HG03139 (cell line): ENCODE measurements around the gene AP2A2.

ENCODE experiments used
- ATAC-seq: cut with Tn5 transposase; IDR thresholded peaks from one replicate; pipeline ENCODE4 v1.9.1; 2021; ENCODE audit not compliant: unreplicated experiment

Gene AP2A2

DNA sequence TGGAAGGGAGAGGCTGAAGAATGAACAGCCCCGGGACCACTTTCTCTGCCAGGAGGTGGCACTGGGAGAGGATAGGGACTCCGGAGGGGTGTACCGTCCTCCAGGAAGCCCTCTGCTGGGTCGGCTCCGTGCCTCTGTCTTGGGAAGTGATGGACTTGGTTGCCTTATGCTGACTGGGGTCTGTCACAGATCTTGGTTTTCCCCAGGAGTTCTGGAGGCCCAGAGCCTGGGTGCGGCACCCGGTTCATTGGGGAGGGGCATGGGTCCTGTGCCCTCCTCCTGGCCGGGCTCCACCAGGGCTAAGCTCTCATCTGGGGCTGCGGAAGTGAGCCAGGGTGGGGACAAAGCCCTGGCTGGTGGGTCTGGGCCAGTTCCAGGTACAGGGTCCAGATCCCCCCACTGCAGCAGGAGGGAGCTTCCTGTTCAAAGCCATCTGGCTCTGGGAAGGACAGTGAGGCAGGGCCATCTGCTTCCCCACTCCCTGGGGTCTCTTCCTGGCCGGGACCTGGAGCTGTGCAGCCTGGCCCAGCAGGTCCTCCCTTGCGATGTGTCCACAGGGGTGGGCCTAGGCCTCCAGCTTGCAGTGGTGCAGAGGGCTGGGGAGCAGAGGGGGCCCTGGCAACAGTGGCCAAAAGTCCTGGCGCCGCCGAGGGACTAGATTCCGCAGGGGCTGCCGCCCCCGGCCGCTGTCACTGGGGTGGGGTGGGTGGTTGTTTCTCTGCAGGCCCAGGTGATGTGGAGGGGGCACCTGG lies 1.1 kb upstream of the AP2A2 start:
- ATAC-seq, result no peak

DNA sequence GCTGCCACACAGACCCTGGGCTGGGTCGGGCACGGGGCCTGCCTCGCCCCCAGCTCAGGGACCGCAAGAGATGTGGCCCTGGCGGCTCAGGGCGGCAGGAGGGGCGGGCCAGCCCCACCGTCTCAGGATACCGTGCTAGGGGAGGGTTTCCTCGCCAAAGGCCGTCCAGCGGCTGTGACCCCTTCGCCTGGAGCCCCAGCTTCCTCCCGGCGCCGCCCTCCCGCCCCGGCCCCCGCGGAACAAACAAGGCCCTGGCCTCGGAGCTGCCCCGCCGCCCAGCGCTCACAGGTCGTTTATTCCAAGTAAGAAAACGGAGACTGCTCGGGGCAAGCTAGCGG lies 543 bp upstream of the AP2A2 start:
- ATAC-seq, result no peak

DNA sequence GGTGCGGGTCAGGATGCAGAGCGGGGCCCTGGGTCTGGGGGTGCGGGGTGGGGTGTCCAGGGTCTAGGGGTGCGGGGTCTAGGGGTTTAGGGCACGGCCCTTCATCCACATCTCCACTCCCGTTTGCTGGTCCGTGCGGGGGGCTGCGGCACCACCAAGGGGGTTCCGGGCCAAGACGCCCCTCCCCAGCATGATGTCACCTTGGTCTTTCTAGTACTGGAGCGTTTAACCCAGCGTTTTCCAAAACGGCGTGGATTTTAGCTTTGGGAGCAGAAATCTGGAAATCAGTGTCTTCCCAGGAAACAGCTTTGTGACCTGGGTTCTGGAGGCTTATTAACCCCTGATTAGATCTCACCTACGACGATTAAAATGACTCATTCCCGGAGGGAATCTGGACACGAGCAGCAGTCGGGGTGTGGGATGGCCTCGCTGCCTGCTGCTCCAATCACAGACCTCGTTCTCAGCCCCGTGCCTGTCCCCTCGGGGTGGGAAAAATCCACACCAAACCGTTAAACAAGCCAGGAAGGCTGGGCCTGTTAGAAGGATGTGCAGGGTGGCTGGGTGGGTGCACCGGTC lies 759 bp downstream of the AP2A2 start:
- no peak for ATAC-seq

DNA sequence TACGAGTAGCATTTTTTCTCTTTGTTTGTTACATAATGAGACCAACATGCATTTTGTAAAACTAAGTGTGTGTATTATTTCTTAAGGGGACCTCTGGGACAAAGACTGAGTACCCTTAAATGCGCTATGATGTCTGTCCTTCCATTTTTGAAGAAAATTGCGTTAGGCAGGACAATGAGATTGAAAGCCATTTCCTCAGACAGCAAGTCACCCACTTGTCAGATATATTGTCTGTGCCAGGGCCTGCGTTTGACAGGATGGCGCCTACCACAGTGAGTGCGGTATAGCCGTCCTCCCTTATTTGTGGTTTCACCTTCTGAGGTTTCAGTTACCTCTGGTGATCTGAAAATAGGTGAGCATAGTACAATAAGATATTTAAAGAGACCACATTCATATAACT lies 2.2 kb downstream of the AP2A2 start:
- ATAC-seq, result no peak

DNA sequence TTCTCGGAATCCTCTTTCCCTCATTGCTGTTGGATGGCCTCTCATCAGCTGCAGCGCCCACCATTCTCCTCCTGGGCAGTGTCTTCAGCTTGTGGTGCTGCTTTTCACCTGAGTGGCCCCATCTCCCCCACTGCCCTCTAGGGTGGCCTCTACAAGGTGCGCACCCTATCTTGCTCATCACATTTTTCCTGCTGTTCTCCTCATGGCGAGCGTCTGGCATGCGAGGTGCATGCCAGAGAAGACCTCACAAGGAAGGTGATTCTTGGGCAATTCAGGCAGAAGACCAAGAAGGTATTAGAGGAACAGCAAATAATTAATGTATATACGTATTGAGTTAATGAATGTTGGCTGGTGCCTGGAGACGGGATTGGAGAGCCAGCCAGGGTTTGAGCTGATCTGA lies 3.1 kb downstream of the AP2A2 start:
- no peak for ATAC-seq

DNA sequence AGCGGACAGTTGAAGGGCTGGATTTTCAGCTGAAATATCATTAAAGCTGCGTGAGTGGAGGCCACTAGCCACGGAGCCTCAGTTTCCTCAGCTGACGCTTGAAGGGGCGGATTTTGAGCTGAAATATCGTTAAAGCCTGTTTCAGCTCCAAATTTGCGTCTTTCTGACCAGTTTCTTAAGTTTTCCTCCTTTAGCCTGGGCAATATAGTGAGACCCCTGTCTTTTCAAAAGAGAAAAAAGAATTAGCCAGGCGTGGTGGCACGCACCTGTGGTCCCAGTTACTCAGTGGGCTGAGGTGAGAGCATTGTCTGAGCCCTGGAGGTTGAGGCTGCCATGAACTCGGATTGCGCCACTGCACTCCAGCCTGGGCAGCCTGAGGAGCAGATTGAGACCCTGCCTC lies 3.7 kb downstream of the AP2A2 start:
- no peak for ATAC-seq

DNA sequence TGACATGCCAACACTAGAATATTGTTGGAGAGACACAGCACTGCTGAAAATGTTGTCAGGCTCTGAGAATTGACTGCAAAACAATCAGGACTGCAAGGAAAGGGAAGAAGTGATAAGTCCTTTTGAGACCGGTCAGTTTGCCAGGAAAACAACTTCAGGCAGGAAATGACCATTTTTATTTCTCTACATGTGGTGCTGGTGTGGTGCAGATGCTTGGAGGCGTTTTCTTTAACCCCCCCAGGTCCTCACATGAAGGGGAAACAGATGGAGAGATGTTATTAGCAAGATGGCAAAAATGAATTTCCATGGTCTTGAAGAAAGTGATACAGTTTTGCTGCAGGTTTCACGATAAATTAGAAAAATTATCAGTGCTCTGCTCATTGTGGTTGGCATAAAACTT lies 5.7 kb downstream of the AP2A2 start:
- ATAC-seq, result no peak

DNA sequence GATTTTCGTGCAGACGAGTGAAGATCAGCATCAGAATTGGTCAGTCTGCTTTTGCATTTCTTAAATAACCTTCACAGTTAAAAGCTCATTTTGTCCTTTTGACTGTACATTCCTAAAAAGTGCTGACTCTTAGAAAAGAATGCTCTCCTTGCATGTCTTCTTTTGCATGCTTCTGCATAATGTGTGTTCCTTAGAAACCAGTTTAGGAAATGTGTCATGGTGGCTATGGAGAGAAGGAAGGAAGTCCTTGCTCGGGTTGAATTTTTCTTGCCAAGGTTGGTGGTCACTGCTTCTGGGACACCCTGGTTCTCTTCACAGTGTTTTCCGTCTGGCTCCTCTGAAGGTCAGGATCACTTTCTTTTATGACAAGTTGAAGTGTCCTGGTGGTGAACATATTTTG lies 6.8 kb downstream of the AP2A2 start:
- no peak for ATAC-seq

DNA sequence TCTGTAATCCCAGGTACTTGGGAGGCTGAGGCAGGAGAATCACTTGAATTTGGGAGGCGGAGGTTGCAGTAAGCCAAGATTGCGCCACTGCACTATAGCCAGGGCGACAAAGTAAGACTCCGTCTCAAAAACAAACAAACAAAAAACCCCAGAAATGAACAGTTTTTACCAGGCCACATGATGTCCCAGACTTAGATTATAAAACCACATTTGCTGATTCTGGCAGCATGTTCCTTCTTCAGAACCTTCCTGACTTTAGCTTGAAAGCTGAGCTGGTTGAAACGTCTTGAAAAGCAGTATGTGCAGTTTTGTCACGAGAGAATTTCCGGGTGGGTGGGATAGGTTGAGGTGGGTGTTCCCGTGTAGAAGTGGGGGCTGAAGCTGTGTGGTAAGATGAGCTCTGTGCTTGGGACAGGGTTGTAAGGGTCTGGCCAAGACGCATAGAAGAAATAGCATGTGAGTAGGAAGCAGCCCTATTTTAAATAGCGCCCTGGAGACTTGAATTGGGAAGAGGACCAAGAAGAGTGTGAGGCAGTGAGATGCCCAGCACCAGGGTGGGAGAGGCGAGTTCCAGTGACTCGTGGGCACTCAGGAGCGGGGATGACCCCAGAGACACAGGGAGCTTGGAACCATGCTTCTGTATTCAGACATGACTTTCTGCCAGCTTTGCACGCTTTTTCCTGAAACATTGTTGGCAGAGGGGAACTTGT lies 7.6 kb downstream of the AP2A2 start:
- no peak for ATAC-seq

DNA sequence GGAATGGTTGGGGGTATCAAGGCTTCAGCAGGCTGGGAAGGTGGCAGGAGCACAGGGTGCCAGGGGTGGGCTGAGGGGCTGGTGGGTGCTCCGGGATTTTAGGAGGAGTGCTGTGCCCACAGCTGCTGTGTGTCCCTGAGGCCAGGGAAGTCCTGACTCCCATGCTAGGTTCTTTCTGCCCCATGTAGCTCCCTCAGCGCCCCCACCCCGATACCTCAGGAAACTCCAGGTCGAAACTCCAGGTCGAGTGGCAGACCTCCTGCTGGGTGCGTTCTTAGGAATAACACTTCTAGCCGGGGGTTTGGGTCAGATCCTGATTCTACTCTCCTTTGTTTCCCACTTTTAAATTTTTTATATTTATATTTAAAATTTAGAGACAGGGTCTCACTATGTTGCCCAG lies 8.3 kb downstream of the AP2A2 start:
- no peak for ATAC-seq

DNA sequence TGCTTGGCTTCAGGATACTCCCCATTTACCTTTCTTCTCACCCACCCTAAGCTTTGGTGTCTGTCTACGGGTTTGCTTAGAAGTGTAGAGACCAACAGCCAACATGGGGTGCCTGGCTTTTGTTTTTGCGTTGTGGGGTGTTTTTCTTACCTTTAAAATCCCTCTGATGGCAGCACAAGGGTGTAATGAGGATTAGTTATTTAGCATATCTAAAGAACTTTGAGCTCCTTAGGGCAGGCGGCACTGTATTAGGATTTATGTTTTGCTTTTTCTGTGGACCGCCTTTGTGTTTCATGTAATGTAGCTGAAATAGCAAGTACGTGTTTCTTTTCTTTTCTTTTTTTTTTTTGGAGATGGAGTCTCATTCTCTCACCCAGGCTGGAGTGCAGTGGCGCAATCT lies 8.9 kb downstream of the AP2A2 start:
- no peak for ATAC-seq

DNA sequence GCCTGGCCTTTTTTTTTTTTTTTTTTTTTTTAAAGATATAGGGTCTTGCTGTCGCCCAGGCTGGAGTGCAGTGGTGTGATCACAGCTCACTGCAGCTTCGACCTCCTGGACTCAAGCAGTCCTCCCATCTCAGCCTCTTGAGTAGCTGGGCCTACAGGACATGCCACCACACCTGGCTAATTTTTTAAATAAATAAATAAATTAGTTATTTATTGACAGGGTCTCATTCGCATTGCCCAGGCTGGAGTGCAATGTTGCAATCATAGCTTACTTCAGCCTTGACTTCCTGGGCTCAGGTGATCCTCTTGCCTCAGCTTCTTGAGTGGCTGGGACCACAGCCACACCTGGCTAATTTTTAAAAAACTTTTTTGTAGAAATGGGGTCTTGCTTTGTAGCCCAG lies 10.5 kb downstream of the AP2A2 start:
- ATAC-seq, result no peak

DNA sequence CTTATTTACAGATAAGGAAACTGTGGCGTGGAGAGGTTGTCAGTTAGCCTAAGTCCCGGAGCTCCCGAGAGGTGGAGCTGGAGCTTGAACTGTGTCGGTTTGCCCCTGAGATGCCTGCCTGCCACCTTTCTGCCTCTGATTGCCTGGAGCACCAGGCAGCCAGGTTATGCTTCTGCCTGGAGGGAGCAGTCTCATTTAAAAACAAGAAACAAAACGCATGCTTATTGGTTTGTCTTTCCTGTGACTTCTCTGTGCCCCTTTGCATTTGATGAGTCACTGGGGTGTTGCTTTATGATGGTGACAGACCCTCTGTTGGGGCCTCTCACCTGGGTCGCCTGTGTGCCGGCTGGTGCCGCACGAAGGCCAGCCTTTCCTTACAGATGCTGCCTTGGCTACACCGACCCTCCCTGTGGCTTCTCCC lies 12.2 kb downstream of the AP2A2 start:
- no peak for ATAC-seq

DNA sequence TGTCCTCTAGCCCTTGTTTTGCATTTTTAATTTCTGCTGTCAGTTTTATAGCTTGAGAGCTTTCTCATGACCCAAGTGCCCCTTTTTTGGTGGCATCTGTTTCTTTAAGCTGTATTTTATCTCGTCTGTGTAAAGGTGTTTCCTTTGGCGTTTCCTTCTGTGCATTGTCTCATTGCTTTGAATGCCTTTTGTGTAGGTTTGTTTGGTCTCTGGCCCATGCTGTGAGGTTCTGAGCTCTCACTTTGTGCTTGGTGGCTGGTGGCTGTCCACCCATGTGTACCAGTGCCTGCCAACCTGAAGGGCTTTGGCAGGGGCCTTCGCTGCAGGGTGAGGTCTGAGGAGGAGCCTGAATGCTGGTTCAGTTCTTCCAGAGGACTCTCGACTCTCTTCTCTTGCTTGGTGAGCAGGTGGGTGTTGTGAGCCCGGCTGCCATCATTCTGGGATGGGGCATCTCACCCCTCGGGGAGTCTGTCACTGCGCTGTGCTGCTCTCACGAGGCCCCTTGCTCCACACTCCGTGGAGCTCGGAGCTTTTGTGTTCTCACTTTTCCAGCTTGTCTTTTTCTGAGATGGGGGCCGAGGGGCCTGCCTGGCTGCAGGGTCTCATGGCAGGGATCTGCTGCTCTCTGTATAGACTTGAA lies 14.9 kb downstream of the AP2A2 start:
- ATAC-seq, result no peak

DNA sequence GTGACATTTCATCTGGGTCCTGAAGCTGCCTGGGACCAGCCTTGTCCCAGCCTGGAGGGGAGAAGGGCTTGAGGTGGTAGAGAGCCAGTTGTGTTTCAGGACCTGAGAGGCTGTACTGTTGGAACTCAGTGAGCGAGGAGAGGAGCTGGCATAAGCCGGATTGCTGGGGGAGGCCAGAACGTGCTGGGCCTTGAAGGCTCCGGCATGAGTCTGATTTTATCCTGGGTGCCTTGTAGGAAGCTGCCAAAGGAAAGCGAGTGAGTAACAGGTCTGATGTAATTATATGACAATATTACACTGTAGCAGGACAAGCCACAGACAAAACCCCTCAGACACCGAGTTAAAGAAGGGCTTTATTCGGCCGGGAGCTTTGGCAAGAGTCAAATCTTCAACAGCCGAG lies 17.2 kb downstream of the AP2A2 start:
- ATAC-seq, result no peak

DNA sequence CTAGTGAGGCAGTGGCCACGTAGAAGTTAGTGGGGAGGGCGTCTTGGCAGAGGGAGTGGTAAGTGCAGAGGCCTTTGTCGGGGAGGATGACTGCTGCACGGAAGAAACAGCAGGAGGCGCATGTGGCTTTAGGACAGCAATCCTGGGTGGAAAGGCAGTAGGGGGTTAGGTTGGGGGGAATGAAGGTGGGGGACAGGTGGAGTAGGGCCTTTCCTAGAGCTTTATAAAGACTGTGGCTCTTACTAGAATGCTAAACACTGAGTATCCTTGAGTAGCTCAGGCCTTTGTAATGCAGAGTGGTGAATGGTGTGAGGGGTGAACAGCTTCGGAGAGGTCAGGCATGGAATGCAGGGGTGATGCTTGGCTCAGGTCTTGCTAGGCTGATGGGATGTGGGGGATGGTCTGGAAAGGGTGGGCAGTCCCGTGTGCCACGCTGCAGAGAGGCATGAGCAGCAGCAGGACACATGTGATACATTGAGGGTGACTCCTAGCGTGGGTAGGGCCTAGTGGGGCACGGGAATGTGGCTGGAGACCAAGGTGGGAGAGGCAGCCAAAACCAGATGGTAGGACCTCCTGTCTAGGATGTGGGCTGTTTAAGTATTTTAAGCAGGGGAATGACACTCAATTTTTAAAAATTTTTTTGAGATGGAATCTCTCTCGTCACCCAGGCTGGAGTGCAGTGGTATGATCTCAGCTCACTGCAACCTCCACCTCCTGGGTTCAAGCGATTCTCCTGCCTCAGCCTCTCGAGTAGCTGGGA lies 19.2 kb downstream of the AP2A2 start:
- ATAC-seq, result no peak

DNA sequence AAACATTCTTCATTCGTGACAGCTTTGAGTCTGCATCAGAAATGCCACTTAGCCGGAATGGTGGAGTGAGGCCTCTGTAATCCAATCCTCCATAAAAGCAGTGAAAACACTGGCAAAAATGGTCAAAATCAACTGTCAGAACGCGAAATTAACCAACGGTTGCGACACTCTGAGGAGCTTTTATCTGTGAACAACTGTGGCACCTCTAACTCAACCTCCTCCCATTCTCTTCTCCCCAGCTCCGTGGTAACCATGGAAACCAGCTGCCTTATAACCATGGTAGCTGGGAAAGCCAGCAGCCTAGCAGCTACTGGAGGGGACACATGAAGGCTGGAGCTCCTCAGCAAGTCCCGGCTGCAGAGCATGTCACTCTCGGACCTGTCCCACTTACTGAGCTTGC lies 20.3 kb downstream of the AP2A2 start:
- no peak for ATAC-seq

DNA sequence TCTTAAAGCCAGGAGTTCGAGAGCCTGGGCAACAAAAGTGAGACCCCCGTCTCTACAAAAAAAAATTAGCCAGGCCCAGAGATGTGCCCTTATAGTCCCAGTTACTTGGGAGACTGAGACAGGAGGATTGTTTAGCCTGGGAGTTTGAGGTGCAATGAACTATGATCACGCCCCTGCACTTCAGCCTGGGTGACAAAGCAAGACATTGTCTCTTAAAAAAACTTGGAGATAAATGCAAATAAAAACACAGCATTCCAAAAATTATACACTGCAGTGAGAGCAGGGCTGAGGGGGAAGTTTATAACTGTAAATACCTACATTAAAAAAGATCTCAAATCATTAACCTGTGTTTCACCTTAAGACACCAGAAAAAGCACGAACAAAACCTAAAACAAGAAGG lies 22.1 kb downstream of the AP2A2 start:
- no peak for ATAC-seq

DNA sequence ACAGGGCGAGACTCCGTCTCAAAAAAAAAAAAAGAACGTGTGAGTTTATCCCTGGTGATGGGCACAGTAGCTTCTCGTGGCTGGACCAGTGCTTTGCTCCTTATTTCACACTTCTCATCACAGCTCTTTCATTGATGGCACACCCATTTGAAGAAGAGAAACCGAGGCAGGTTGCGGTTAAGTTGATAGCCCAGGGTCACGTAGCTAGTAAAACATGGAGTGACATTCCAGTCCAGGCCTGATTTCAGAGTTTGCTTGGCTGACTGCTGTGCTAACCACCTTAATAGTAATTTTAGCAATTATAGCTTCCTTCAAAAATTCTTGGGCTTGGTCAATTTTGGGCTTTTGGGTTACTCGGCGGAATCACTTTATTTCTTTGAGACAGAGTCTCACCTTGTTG lies 25.8 kb downstream of the AP2A2 start:
- ATAC-seq, result no peak

DNA sequence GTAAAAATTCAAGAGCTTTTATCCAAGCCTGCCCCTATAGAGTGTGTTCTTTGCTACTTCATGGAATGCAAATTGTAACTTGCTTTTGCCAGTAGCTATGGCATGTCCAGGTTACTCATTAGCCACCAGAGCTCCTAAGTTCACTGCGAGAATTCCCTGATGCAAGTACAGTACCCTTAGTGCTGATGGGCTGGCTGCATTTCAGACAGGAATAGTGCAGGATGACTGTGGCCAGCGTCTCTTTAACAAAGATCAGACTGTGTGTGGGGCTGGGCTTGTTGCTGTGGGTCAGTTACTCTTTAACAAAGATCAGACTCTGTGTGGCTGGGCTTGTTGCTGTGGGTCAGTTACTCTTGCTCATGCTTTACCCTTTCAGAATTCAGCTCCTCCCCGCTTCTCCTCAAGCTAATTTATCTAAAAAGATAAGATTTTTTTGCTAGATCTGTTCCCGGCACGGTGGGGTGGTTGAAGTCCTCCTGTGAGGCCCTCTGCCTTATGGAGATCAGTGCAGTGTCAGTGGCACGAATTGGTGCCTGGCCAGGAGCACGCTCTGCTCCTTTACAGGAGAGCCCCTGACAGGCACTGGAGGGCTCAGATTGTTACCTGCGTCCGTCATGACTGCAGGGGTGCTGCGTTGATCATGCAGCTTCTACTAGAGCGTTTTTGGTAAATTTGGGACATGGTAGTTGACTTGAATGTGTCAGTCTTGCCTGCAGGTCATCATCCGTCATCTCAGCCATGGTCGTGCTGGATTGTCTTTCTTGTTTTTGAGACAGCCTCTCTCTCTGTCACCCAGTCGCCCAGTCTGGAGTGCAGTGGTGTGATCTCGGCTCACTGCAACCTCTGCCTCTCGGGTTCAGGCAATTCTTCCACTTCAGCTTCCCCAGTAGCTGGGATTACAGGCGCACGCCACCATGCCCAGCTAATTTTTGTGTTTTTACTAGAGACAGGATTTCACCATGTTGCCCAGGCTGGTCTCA lies 27.0 kb downstream of the AP2A2 start:
- no peak for ATAC-seq
